HG03135 (cell line): Measurements from ENCODE around the gene PAQR5.
"Not testable (repeated sequence)": the region's sequence is repeated elsewhere in the genome, so short reads cannot be mapped to it uniquely, and the experiment has no call there.

Experiments used
- ATAC-seq: cut with Tn5 transposase; IDR thresholded peaks from one replicate; pipeline ENCODE4 v1.9.1; 2021; ENCODE audit warnings: mild to moderate bottlenecking, moderate library complexity; ENCODE audit not compliant: unreplicated experiment

The PAQR5 gene

DNA sequence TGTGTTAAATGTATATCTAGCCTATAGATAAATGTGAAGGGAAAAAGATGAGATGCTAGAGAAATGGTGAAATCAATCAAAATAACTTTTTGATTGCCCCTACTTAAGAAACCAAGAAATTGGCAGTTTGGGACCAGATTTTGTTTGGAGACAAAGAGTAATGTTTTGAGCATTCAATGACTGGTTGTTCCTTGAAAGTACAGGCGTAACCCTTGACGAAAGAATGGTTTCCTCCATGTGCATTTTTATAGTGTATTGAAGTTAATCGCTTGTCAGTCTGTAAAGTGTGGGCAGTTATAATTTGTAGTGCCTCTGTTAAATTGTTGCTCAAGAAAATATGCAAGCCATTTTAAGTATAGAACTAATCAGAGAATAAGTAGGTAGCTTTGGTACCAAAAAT is 116.7 kb downstream of the PAQR5 start:
- no peak for ATAC-seq

DNA sequence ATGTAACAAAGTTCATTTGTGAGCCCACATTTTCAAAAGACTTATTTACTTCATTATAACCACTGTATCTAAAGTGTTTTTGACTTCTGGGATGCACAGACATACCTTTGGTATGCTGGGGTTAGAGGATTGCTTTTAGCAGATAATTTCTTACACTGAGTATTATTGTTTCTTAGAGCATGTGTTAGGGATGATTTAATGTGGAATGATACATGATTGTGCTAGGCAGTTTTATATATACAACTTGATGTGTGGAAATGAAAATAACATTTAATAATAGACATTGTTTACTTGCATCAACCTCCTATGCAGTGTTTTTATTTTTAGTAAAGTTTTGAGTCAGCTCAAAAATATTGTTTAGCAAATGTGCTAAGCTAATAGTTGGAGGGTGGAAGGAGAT is 118.9 kb downstream of the PAQR5 start:
- no peak for ATAC-seq

DNA sequence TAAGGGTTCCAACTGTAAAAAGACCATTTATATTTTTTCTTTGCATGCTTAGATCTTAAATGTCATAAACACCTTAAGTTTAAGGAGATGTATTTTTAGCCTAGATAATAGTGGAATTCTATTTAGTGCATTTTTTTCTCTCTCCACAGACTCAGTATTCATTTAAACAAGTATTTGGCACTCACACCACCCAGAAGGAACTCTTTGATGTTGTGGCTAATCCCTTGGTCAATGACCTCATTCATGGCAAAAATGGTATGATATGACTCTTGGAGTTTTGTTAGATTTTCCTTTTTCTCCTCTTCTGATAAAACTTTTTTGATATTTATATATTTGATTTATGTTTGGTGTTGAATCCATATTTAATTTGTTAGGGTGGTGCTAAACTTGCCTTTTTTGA is 122.8 kb downstream of the PAQR5 start:
- ATAC-seq = no peak

DNA sequence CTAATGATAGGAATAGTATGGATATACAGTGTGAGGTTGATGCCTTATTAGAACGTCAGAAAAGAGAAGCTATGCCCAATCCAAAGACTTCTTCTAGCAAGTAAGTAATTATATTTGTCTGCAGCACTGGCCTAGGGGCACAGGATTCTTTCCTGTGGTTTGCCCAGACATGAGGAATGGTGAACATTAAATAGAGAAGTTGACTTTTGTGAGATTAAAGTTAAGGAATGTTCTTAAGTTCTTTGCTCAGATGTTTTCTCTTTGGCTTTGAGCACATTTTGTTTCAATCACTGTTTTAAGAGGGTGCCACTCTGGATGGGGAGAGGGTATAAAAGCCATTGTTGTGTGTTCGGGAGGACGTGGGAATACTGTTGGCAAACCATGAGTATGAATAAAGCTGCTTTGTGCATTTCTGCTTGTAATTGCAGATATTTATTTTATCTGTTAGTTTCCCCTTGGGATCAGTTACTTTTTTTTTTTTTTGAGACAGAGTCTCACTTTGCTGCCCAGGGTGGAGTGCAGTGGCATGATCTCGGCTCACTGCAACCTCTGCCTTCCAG is 123.7 kb downstream of the PAQR5 start:
- no peak for ATAC-seq

DNA sequence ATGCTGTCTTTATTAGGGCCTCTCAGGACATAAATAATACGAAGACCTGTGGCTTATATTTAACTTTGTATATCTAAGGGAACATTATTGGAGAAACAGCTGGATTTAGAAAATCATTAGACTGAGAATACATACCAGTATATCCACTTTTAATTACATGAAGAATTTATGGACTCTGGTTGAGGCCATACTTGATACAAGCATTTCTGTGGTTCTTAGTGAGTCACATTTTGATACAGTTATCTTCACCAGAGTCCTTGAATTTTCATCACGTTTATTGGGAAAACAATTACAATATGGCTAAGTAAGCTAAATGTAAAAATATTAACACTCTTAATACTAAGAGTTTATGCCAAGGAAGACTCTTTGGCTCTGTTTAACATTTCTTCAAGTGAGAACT is 125.3 kb downstream of the PAQR5 start:
- ATAC-seq = no peak

DNA sequence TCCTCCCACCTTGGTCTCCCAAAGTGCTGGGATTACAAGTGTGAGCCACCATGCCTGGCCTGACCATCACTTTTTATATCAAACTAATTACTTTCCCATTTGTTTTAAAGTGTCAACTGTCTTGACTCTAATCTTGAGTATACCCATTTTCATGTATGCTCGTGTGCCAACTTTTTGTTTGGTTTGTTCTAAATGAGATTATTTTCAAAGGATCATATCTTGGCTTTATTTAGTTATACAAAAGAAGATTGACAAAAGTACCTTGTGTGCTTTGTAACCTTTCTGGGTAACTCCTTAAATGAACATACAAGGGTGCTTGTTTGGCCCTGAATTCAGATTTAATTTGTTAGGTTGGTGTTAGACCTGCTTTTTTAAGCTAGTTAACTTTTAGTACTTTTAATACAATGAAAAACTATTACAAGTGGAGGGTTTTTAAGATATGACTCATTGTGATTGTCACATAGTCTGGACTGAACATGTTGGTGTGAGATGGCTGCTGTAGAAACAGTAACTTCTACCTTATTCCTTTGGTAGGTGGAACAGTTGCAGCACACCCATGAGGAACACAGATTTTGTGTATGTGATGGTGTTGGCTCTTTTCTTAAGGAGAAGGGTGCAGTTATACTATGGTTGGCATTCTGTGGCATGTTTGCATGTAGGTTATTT is 126.2 kb downstream of the PAQR5 start:
- no peak for ATAC-seq

DNA sequence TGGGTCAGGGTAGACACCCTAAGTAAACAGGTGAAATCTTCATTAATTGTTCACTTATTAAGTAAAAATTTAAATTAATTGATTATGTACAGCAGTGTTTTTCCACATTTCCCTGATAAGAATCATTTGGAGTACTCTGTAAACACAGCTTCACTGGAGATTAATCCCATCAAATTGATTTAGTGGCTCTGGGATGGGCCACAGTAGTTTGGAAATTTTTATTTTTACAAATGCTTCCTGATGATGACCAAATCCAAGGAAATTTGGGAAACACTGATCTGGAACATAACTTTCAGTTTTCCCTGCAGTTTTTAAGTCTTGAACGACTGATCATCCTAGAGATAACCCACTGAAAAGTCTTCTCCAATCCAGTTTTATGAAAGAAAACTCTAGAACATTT is 135.1 kb downstream of the PAQR5 start:
- no peak for ATAC-seq

DNA sequence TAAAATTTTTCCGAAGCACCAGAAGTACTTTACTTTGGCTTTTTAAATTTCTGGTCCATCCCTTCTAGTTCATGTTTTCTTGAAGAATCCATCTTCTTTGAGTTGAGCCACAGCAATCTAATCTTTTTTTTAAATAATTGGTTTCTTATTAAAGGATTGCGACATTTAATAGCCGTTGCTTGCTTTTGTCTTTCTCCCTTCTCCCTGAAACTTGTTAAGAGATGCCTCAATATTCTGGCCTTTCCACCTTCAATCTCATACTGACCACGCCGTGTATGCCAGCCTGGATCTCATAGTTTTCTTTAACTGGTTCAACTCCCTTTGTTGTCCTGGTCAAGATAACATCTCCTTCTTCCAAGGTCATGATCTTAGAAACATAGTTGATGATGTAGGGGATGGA is 135.5 kb downstream of the PAQR5 start:
- ATAC-seq = no peak

DNA sequence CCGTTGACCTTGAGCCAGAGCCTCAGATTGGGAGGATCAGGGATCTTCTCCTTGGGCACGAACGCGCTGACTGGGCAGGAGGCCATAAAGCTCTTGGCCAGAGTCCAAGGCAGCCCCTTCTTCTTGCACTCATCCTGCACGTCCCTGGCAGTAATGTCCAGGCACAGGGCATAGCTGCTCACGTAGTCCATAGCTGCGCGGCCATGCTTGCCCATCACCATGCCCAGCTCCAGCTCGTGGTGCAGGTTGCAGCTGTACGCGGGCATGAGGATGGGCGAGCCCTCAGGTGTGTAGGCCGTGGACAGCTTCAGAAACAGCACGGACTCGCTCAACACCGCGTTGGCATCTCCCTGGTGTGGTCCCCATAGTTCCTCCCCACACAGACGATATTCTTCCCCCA is 136.0 kb downstream of the PAQR5 start:
- no peak for ATAC-seq

DNA sequence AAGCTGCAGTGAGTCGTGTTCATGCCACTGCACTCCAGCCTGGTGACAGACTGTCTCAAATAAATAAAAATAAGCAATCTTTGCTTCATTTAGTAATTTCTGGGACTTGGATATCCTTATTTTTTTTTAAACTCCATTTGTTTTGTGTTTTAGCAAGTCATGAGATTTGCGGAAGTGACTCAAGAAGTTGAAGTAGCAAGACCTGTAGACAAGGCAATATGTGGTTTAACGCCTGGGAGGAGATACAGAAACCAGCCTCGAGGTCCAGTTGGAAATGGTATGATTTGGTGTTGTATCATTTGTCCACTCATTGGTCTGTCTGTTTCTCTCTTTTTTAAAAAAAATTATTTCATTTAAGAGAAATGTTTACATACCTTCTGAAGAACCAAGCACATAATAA is 137.3 kb downstream of the PAQR5 start:
- ATAC-seq = no peak

DNA sequence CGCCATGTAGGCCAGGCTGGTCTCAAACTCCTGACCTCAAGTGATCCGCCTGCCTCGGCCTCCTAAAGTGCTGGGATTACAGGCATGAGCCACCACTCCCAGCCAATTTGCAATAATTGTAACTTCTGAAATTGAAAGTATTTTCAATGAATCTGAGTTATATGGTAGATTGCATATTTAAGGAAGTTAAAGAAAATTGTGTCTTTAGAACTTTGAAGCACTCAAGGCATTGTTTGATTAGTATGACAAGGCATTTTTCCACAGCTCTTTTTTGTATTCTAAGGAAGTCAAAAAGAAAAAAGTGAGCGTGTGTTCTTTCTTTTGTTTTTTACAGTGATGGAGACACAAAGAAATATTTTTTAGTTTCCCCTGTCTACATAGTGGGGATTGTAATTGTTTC is 138.2 kb downstream of the PAQR5 start:
- ATAC-seq = no peak

DNA sequence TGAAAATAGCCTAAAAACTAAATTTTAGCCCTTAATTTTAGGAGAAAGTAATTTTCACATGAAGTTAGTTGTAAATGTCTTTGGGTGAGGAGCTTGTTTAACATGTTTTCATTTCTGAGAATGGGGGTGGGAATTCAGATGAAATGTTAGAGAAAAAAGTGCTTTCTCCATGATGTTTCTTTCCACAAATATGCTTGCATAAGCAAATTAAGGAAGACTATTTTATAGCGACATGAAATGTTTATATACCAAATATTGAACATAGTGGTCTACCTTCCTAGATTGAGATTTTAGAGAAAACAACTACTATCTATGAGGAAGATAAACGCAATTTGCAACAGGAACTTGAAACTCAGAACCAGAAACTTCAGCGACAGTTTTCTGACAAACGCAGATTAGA is 140.9 kb downstream of the PAQR5 start:
- no peak for ATAC-seq

DNA sequence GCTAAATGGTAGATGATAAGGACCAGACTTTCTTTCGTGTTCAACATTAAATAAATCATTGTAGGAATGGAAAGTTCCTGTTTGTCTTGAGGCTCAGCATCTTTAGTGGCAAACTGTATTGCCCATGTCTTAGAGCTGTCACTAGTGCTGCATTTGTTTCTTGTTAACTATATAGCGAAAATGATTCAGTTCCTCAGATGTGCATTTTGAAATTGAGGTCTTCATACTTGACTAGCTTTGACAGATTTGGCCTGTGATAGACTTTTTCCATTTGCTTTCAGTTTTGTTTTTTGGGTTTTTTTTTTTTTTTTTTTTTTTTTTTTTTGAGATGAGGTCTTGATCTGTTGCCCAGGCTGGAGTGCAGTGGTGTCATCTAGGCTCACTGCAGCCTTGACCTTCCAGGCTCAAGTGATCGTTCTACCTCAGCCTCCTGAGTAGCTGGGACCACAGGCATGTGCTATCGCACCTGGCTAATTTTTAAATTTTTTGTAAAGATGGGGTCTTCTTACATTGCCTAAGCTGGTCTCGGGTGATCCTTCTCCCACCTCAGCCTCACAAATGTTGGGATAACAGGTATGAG is 144.4 kb downstream of the PAQR5 start:
- ATAC-seq = no peak

DNA sequence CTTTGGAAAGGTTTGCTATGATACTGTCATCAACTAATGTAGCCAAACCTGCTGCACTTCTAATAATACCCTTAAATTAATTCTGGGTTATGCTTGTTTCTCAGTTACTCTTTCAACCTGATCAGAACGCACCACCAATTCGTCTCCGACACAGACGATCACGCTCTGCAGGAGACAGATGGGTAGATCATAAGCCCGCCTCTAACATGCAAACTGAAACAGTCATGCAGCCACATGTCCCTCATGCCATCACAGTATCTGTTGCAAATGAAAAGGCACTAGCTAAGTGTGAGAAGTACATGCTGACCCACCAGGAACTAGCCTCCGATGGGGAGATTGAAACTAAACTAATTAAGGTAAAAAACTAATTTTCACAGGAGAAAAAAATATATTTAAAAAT is 146.0 kb downstream of the PAQR5 start:
- no peak for ATAC-seq

DNA sequence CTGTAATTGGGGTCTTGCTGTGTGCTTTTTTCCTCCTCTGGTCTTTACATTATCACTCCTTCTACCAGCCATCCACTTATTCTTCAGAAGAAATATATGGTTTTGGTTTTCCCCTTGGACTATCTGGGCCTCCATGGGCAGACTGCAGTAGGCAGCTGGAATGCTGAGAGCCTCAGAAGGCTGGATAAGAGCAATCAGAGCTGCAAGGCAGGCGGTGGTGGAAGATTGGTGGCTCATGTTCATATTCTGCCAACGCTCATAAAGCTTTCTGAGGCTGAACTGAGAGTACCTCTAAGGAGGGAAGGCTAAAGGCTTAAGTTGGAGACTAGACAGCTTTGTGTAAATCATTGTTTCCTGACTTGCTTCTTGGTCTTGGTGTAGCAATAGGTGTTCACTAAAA is 148.2 kb downstream of the PAQR5 start:
- no peak for ATAC-seq

DNA sequence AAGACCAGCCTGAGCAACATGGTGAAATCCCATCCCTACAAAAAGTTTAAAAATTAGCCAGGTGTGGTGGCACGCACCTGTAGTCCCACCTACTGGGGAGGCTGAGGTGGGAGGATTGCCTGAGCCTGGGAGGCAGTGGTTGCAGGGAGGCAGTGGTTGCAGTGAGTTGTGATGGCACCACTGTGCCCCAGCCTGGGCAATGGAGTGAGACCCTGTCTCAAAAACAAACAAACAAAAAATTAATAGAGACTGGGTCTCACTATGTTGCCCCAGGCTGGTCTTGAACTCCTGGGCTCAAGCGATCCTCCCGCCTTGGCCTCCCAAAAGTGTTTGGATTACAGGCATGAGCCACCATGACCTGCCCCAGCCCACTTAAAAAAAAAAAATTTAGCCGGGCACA is 151.5 kb downstream of the PAQR5 start:
- ATAC-seq = not testable (repeated sequence)

DNA sequence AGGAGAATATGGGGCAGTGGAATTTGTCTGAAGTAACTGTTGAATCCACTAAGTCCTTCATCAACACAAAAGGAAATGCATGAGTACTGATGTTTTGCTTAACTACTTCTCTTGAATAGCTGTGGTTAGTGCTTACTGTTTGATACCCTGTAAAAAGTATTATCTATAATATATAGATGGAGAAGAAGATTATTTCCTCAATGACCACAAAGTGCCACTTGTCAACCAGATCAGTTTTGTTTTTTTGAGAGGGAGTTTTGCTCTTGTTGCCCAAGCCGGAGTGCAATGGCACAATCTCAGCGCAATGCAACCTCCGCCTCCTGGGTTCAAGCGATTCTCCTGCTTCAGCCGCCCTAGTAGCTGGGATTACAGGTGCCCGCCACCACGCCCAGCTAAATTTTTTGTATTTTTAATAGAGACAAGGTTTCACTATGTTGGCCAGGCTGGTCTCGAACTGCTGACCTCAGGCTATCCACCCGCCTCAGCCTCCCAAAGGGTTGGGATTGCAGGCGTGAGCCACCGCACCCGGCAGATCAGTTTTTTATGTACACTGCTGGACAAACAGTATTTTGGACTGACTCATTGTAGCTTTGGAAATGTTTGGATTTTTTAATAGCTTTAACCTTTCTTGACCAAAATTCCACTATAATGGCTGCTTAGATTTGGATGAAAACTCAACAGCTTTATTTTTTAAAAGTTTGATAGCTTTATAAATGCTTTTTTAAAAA is 152.4 kb downstream of the PAQR5 start:
- ATAC-seq = no peak

DNA sequence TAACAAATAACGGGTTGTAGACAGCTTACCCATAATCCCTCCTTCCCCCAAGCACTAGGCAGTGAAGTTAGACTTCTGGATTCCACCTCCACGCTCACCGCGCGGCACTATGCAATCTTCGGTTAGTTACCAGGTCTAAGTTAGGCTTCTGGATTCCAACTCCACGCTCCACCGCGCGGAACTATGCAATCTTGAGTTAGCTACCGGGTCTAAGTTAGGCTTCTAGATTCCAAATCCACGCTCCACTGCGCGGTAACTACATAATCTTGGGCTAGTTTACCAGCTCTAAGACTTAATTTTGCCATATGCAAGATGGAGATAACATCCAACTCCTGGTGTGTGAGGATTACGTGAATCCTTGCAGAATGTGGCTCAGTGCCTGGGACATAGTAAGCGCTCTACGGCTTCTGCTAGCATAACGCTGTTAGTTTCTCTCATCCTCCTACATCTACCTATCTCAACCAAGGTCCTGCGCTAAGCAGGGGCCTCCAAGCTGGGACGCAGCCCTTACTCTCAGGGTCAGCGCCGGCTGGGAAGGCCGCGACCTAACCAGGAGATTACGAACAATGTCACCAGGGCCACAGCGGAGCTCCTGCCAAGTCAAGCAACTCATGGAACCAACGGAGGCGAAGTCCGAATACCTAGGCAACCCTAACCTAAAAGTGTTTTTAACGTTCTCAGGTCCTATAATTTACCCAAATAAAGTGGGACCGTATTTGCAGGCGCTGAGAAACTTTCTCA is 153.4 kb downstream of the PAQR5 start:
- ATAC-seq = peak; percentile 31

DNA sequence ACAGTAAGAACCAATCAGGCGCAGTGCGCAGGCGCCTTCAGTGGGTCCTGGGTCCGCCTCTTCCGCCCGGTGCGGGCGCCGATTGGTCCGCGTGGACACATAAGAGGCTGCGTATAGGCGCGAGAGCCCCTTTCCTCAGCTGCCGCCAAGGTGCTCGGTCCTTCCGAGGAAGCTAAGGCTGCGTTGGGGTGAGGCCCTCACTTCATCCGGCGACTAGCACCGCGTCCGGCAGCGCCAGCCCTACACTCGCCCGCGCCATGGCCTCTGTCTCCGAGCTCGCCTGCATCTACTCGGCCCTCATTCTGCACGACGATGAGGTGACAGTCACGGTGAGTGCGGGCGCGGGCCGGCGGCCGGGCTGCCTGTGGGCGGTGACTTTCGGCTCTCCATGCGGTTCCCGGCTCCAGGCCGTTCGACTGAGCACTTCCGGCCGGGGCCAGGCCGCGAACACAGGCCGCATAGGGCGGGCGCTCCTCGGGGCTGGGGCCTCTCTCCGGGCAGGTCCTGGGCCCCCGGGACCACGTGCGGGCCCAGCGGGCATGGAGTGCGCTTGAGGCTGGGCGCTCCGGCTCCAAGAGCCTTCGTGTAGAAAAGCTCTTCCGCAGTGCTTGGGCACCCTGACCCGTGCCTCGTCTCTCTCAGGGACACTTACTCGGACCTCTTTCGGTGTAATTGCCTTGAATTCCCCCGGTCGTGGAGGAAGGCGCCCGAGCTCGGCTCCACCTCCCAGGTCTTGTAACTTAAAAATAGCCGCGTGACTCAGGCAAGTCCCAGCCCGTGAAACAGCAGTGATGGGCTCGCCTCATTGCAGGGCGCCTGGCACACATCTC is 154.2 kb downstream of the PAQR5 start, which contains the start of gene RPLP1:
Gene RPLP1, plus strand, starts transcription at position 127 of the 830 bp plus-strand sequence. Its CDS starts 131 bp downstream, at position 258.
- peak; percentile 60 for ATAC-seq

DNA sequence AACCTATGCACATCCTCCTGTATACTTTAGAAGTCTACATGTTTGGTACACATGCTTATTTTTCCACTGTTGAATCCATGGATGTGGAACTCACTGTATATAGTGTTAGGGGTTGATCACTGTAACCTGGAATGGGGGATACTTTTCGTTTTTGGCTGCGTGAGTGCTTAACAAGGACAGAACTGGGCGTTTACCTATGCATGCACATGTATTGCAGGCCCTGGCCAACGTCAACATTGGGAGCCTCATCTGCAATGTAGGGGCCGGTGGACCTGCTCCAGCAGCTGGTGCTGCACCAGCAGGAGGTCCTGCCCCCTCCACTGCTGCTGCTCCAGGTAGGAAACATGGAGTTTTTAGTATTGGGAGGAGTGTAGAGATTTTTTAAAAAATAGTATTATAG is 156.2 kb downstream of the PAQR5 start:
- no peak for ATAC-seq
